GM12892 (cell line): ENCODE results near the gene EXD2.

Experiments used
- POLR2A ChIP-seq: IDR thresholded peaks from 2 replicates; pipeline ENCODE4 v1.6.1; 2011; ENCODE audit warnings: low read depth, low read length, control low read depth
- POLR2AphosphoS5 ChIP-seq: IDR thresholded peaks from 2 replicates; pipeline ENCODE4 v1.6.1; 2011; ENCODE audit warnings: low read depth, low read length, control low read depth
- TAF1 ChIP-seq: IDR thresholded peaks from 2 replicates; pipeline ENCODE4 v1.6.1; 2011; ENCODE audit warnings: low read depth, mild to moderate bottlenecking, control low read depth, low read length, borderline replicate concordance

- TF ChIP-seq POLR2A (no peak; the same call in 1 of the 2 replicates), POLR2AphosphoS5 (no peak), TAF1 (no peak)
Measured at GRCh38 chr14:69151458-69152180, 39.7 kb upstream of the EXD2 start.
